ENCODE results near the gene PSMD13.

PSMD13 gene

DNA sequence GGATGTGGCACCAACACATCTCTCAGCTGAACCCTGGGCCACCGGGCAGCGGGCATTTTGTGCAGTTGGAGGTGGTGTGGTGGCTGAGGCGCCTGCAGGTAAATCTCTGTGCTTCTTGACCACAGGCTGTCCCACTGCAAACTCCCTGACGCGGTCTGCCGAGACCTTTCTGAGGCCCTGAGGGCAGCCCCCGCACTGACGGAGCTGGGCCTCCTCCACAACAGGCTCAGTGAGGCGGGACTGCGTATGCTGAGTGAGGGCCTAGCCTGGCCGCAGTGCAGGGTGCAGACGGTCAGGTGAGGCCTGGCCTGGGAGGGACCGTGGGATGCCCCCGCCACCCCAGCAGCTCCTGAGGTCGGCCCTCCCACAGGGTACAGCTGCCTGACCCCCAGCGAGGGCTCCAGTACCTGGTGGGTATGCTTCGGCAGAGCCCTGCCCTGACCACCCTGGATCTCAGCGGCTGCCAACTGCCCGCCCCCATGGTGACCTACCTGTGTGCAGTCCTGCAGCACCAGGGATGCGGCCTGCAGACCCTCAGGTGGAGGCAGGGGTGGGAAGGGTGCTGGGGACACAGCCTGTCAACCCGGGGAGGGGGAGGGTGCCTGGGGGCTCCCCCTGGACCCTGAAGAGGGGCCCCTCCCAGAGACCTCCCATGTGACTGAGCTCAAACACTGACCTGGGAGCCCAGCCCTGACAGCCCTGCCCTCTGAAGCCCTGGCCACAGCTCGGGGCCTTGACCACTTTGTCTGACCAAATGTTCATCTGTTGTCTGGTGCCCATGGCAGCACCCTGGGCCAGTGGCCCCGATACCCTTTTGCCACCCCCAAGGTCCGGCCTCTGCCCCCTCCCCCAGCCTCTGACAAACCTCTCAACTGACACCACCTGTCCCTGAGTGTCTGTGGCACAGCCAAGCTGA is 47.6 kb downstream of the PSMD13 start:
- peak overlapping the region; percentile 88 for H2AK5ac ChIP-seq (ENCODE audit: low read depth, low read length)
- peak overlapping the region; percentile 15 for H2AFZ ChIP-seq (ENCODE audit: low read length)
- H2BK120ac ChIP-seq (ENCODE audit: low read depth, low read length): peak overlapping the region; percentile 17
- no peak overlapping the region for H3K23ac ChIP-seq (ENCODE audit: low read depth, low read length, poor library complexity)
- no peak for DNase-seq (ENCODE audit: low spot score)
- peak overlapping the region; percentile 43 for H2BK5ac ChIP-seq (ENCODE audit: low read length)
- peaks cover 0 to 14% (median 0%) of the 10 kb centered on the region in 3 experiments for H3K27me3 ChIP-seq (ENCODE audit: control insufficient read depth in 3 of 3, insufficient read depth in 3 of 3, low read depth in 1 of 3, low read length in 3 of 3)
- no peaks in the 10 kb centered on the region for H3K36me3 ChIP-seq (replicated peaks in 1 of 2; ENCODE audit: control insufficient read depth in 2 of 2, insufficient read depth in 2 of 2, low read length in 2 of 2)
- H3K9ac ChIP-seq (ENCODE audit: low read depth, low read length, poor library complexity): peak overlapping the region; percentile 39
- H3K18ac ChIP-seq (ENCODE audit: low read length): peak overlapping the region; percentile 86
- no peak overlapping the region for H3K14ac ChIP-seq (ENCODE audit: low read length)
- WGBS, 2 donors (ENCODE audit: extremely low coverage in 2 of 2, insufficient read length in 2 of 2, insufficient replicate concordance in 1 of 2): no CpG with 5 or more reads among the region's 24 CpGs
- H3K4me1 ChIP-seq (ENCODE audit: control insufficient read depth in 2 of 2, insufficient read depth in 1 of 2, low read depth in 1 of 2, low read length in 2 of 2): peaks cover 14 to 23% of the 10 kb centered on the region in 2 donors
- H4K91ac ChIP-seq (ENCODE audit: low read depth, low read length, poor library complexity): no peak overlapping the region
- peaks cover 2% of the 10 kb centered on the region for H3K79me1 ChIP-seq (ENCODE audit: low read depth, low read length)
- peak overlapping the region; percentile 99 for H2BK15ac ChIP-seq (ENCODE audit: low read length)
- H2BK12ac ChIP-seq (ENCODE audit: low read length): peak overlapping the region; percentile 84
- peaks cover 0 to 3% of the 10 kb centered on the region in 2 donors for H3K9me3 ChIP-seq (replicated peaks in 1 of 2; ENCODE audit: control insufficient read depth in 2 of 2, insufficient read depth in 1 of 2, low read depth in 1 of 2, low read length in 2 of 2)
- H3K4me2 ChIP-seq (ENCODE audit: insufficient read depth, low read length, poor library complexity, severe bottlenecking): no peak overlapping the region
- H4K8ac ChIP-seq (ENCODE audit: low read depth, low read length): no peak overlapping the region
- H3K4ac ChIP-seq (ENCODE audit: low read length): no peak overlapping the region
- no peak overlapping the region for H3K27ac ChIP-seq (replicated peaks; ENCODE audit: low read length)
- H3K4me3 ChIP-seq (ENCODE audit: low read length in 2 of 2): no peak overlapping the region

DNA sequence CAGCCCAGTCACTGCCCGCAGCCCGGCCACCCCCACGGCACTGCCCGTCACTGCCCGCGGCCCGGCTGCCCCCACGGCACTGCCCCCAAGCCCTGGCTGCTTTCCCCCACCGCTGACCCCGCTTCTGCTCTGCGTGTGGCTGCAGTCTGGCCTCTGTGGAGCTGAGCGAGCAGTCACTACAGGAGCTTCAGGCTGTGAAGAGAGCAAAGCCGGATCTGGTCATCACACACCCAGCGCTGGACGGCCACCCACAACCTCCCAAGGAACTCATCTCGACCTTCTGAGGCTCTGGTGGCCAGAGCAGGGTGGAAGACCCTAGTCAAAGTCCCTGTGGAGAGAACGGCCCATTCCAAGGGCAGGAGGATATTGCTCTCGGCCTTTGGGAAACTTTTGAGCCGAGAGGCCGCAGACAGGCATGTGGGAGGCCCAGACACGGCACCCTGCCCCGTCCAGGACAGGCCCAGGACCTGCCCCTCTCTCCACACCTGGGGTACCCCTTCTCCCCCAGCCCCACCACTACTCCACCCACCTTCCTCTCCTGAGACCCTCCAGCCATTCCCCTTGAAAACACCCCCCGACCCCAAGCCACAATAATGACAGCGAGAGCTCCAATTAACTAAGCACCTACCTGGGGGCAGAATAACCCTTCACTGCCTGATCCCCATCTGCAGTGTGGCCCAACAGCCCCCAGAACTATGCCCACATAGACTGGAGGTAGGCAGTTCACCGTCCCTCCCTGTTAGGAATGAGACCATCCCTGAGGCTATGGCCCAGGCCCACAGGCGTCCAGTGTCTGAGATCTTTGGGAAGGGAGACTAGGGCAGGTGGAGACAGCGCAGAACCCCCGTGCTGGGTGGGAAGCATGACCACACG is 48.5 kb downstream of the PSMD13 start:
- Histone ChIP-seq H3K18ac (ENCODE audit: low read length) (peak overlapping the region; percentile 35), H3K36me3 (replicated peaks in 1 of 2; ENCODE audit: control insufficient read depth in 2 of 2, insufficient read depth in 2 of 2, low read length in 2 of 2) (no peaks in the 10 kb centered on the region), H2AFZ (ENCODE audit: low read length) (no peak overlapping the region), H3K9ac (ENCODE audit: low read depth, low read length, poor library complexity) (no peak overlapping the region), H4K8ac (ENCODE audit: low read depth, low read length) (no peak overlapping the region), H2BK12ac (ENCODE audit: low read length) (peak overlapping the region; percentile 84), H3K4me3 (ENCODE audit: low read length in 2 of 2) (no peak overlapping the region), H2BK120ac (ENCODE audit: low read depth, low read length) (no peak overlapping the region), H3K4me2 (ENCODE audit: insufficient read depth, low read length, poor library complexity, severe bottlenecking) (no peak overlapping the region), H3K4me1 (ENCODE audit: control insufficient read depth in 2 of 2, insufficient read depth in 1 of 2, low read depth in 1 of 2, low read length in 2 of 2) (peaks cover 20 to 29% of the 10 kb centered on the region in 2 donors), H3K79me1 (ENCODE audit: low read depth, low read length) (peaks cover 7% of the 10 kb centered on the region), H3K27me3 (ENCODE audit: control insufficient read depth in 3 of 3, insufficient read depth in 3 of 3, low read depth in 1 of 3, low read length in 3 of 3) (peaks cover 0 to 14% (median 0%) of the 10 kb centered on the region in 3 experiments), H2AK5ac (ENCODE audit: low read depth, low read length) (peak overlapping the region; percentile 88), H3K14ac (ENCODE audit: low read length) (no peak overlapping the region), H3K9me3 (replicated peaks in 1 of 2; ENCODE audit: control insufficient read depth in 2 of 2, insufficient read depth in 1 of 2, low read depth in 1 of 2, low read length in 2 of 2) (peaks cover 0 to 3% of the 10 kb centered on the region in 2 donors), H3K27ac (replicated peaks; ENCODE audit: low read length) (no peak overlapping the region), H3K4ac (ENCODE audit: low read length) (peak overlapping the region; percentile 84), H2BK5ac (ENCODE audit: low read length) (peak overlapping the region; percentile 43), H3K23ac (ENCODE audit: low read depth, low read length, poor library complexity) (peak overlapping the region; percentile 29), H2BK15ac (ENCODE audit: low read length) (peak overlapping the region; percentile 99), H4K91ac (ENCODE audit: low read depth, low read length, poor library complexity) (no peak overlapping the region)
- DNase-seq (ENCODE audit: low spot score): no peak
- no CpG with 5 or more reads among the region's 29 CpGs for WGBS, 2 donors (ENCODE audit: extremely low coverage in 2 of 2, insufficient read length in 2 of 2, insufficient replicate concordance in 1 of 2)

DNA sequence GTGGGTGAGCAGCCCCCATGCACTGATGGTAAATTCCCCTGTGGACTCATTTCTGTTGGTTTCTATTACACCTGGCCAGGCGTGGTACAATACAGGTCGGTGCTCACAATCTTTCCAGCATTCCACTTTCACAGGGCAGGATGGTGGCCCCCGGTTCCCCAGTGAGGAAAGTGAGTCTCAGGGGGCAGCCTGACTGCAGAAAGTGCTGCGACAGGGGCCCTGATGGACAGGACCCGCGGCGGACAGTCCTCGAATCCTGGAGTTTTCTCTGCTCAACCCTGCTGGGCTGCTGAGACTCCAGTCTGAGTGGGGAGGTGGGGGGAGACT is 49.1 kb downstream of the PSMD13 start:
- Histone ChIP-seq H3K4me3 (ENCODE audit: low read length in 2 of 2) (no peak overlapping the region), H4K91ac (ENCODE audit: low read depth, low read length, poor library complexity) (no peak overlapping the region), H2AFZ (ENCODE audit: low read length) (no peak overlapping the region), H4K8ac (ENCODE audit: low read depth, low read length) (no peak overlapping the region), H2BK12ac (ENCODE audit: low read length) (no peak overlapping the region), H2BK120ac (ENCODE audit: low read depth, low read length) (no peak overlapping the region), H3K4me2 (ENCODE audit: insufficient read depth, low read length, poor library complexity, severe bottlenecking) (no peak overlapping the region), H3K79me1 (ENCODE audit: low read depth, low read length) (peaks cover 7% of the 10 kb centered on the region), H3K14ac (ENCODE audit: low read length) (no peak overlapping the region), H3K27ac (replicated peaks; ENCODE audit: low read length) (no peak overlapping the region), H2AK5ac (ENCODE audit: low read depth, low read length) (no peak overlapping the region), H3K9ac (ENCODE audit: low read depth, low read length, poor library complexity) (no peak overlapping the region), H3K36me3 (replicated peaks in 1 of 2; ENCODE audit: control insufficient read depth in 2 of 2, insufficient read depth in 2 of 2, low read length in 2 of 2) (peaks cover under 1 to 3% of the 10 kb centered on the region in 2 donors), H3K4ac (ENCODE audit: low read length) (no peak overlapping the region), H3K18ac (ENCODE audit: low read length) (no peak overlapping the region), H3K23ac (ENCODE audit: low read depth, low read length, poor library complexity) (peak overlapping the region; percentile 57), H2BK15ac (ENCODE audit: low read length) (no peak overlapping the region), H3K9me3 (replicated peaks in 1 of 2; ENCODE audit: control insufficient read depth in 2 of 2, insufficient read depth in 1 of 2, low read depth in 1 of 2, low read length in 2 of 2) (peaks cover 0 to under 1% of the 10 kb centered on the region in 2 donors), H3K27me3 (ENCODE audit: control insufficient read depth in 3 of 3, insufficient read depth in 3 of 3, low read depth in 1 of 3, low read length in 3 of 3) (peaks cover 0 to 14% (median 0%) of the 10 kb centered on the region in 3 experiments), H2BK5ac (ENCODE audit: low read length) (no peak overlapping the region), H3K4me1 (ENCODE audit: control insufficient read depth in 2 of 2, insufficient read depth in 1 of 2, low read depth in 1 of 2, low read length in 2 of 2) (peaks cover 20 to 29% of the 10 kb centered on the region in 2 donors)
- no CpG with 5 or more reads among the region's 8 CpGs for WGBS, 2 donors (ENCODE audit: extremely low coverage in 2 of 2, insufficient read length in 2 of 2, insufficient replicate concordance in 1 of 2)
- no peak for DNase-seq (ENCODE audit: low spot score)
